ENCODE measurements around the gene CUX1.

CUX1 gene

DNA sequence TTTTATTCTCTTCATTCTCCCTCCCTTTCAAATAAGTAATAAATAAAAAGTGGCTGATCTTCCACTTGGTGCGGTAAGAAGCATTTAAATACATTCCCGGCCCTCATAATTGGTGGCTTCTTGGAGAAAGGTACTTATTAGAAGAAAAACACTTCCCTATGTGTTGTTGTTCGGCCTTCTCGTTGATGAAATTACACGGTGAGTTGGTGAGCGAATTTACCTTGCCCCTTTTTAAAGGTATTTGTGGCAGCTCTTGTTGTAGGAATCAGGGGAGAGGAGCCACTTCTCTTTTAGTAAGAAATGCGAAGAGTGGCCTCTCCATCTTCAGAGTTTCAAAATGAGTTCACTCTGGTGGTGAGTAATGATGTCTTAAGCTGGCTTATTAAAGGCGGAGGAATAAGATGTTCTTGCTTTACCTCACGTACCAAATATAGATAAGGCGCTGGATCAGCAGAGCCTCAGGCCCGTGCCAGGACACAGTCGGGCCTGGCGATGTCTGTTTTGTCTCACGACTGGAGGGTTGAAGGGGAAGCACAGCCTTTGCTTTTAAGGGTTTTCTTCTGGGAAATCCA, 135.9 kb downstream of the CUX1 start:
- no peak for DNase-seq (ENCODE audit: low read depth in 2 of 2, low spot score in 1 of 2)

- no peak for DNase-seq (ENCODE audit: low read depth in 2 of 2, low spot score in 1 of 2)
Measured at GRCh38 chr7:101954499-101954898, 137.1 kb downstream of the CUX1 start.

GRCh38 chr7:101956130-101956529, 138.7 kb downstream of the CUX1 start:
- no peak for DNase-seq (ENCODE audit: low read depth in 2 of 2, low spot score in 1 of 2)

DNA sequence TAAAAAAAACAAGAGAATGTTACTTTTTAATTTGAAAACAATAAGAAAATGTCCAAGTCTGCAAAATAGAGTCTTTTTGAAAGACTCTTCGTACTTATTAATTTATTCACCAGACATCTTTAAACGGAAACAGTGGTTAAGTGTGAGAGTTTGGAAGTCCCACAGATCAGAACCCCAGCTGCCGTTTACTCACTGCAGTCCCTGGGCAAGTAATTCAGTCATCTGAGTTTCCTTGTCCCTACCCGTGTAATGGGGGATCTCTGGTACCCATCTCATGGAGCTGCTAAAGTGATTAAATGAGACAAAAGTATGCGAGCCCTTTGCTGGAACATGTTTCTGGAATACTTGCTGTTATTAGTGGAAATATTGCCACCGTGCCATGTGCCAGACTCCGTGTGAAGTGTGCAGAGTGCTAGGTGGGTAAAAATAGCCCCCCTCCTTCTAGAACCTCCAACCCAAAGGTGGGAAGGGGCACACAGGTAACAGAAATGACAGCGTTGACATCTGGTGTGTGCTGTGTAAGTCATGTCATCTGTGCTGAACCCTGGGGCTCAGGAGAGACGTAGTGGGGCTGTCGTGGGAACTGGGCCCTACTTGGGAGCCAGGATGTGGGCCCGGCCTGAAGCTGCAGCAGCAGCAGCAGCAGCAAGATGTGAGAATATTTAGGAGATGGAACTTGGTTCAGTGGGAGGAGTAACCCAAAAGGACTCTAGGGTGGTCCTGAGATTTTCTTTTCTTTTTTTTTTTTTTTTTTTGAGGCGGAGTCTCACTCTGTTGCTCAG, 140.5 kb downstream of the CUX1 start:
- no peak for DNase-seq (ENCODE audit: low read depth in 2 of 2, low spot score in 1 of 2)

DNA sequence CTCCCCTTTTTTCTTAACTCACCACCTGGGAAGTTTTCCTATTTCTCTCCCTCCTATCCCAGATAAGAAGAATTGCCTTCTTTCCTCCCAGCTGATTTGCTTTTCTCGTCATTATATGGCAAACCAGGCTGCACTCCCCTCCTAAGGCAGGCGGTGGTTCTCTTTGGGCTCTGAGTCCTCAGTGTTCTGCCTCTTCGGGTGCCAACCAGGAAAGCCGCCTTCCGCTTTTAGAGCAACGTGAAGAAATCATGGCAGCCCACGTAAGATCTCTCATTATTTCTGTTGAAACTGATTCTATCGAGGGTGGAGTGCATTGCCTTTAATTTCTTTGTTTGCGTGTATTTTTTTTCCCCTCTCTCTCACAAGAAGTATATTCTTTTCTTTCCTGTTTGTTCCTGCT, 141.9 kb downstream of the CUX1 start:
- no peak for DNase-seq (ENCODE audit: low read depth in 2 of 2, low spot score in 1 of 2)

- no peak for DNase-seq (ENCODE audit: low read depth in 2 of 2, low spot score in 1 of 2)
Measured at GRCh38 chr7:101959829-101960228, 142.4 kb downstream of the CUX1 start.

DNA sequence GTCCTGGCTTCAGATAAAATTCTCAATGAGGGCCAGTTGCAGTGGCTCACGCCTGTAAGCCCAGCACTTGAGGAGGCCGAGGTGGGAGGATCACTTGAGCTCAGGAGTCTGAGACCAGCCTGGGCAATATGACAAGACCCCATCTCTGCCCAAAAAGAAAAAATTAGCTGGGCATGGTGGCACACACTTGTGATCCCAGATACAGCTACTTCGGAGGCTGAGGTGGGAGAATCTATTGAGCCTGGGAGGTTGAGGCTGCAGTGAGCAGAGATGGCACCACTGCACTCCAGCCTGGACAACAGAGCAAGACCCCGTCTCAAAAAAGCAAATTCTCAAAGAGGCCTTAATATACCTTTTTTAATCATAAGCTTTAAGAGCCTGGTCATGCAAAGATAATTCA, 142.9 kb downstream of the CUX1 start:
- DNase-seq (ENCODE audit: low read depth in 2 of 2, low spot score in 1 of 2) = no peak

GRCh38 chr7:101960985-101961708, 143.7 kb downstream of the CUX1 start:
- DNase-seq (ENCODE audit: low read depth in 2 of 2, low spot score in 1 of 2) = no peak

GRCh38 chr7:101961811-101962210, 144.4 kb downstream of the CUX1 start:
- no peak for DNase-seq (ENCODE audit: low read depth in 2 of 2, low spot score in 1 of 2)

DNA sequence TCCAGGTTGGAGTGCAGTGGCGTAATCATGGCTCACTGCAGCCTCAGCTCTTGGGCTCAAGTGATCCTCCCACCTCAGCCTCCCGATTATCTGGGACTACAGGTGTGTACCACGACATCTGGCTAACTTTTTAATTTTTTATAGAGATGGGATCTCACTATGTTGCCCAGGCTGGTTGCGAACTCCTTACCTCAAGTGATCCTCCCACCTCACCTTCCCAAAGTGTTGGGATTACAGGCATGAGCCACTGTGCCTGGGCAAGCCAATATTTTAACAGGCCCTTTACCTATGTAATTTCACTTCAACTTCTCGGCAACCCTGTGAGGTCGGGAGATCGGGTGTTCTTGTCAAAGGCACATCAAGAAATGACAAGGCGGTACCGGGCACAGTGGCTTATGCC, 146.3 kb downstream of the CUX1 start:
- no peak for DNase-seq (ENCODE audit: low read depth in 2 of 2, low spot score in 1 of 2)

DNA sequence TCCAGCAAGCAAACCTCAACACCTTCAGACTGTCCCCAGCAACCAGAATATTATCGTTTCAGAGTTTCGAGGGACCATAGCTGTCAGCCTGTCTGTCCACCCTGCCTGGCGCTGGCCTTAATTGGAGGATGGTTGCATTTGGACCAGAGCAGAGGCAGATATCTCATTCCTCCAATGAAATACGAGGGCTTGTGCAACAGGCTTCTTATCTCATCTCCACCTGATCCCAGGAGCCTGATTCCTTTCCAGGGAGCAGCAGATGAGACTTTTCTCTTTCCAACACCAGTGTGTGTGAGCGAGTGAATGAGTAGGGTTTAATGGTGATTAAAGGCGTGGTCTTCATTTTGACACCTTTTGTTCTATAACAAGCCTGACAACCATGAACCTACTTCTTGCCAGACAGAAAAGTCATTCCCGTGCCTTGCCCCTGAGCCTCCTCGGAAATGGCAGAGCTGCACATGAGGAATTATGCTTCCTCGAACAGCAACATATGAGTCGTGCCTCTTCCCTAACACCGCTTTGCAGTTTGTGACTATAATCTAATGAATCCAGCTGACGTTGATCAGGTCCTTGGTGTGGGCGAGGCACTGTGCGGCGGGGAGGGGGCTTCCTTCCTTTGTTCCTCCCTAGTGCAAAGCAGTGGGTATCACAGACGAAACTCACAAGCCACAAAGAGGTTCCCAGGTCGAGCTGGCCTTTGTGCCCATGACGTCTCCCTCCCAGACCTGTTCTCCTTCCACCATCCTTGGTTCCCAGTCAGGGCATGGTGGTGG, 147.4 kb downstream of the CUX1 start:
- DNase-seq (ENCODE audit: low read depth in 2 of 2, low spot score in 1 of 2) = no peak

DNA sequence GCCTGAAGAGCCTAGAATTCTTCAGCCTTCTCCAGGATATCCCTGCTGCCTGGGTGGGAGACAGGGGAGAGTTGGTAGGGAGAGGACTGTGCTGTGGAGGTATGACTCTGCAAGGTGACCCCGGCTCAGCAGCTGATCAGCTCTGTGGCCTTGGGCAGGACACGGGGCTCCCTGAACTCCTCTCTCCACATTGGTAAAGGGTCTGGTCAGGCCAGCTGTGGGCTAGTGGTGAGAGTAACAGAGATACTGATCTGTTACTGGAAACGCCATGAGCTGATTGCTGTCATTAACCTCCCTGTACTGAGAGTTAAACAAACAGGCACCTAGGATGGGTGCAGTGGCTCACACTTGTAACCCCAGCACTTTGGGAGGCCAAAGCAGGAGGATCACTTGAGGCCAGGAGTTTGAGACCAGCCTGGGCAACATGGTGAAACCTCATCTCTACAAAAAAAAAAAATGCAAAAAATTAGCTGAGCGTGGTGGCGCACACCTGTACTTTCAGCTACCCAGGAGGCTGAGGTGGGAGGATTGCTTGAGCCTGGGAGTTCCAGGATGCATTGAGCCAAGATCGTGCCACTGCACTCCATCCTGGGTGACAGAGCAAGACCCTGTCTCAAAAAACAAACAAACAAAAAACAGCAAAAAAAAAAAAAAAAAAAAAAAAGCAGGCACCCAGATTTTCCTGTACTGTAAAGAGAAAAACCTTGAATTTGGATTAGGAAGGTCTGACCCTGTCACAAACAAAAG, 151.5 kb downstream of the CUX1 start:
- DNase-seq (ENCODE audit: low read depth in 2 of 2, low spot score in 1 of 2) = no peak

GRCh38 chr7:101969997-101970585, 152.7 kb downstream of the CUX1 start:
- no peak for DNase-seq (ENCODE audit: low read depth in 2 of 2, low spot score in 1 of 2)

GRCh38 chr7:101970801-101971200, 153.4 kb downstream of the CUX1 start:
- DNase-seq (ENCODE audit: low read depth in 2 of 2, low spot score in 1 of 2) = no peak

DNA sequence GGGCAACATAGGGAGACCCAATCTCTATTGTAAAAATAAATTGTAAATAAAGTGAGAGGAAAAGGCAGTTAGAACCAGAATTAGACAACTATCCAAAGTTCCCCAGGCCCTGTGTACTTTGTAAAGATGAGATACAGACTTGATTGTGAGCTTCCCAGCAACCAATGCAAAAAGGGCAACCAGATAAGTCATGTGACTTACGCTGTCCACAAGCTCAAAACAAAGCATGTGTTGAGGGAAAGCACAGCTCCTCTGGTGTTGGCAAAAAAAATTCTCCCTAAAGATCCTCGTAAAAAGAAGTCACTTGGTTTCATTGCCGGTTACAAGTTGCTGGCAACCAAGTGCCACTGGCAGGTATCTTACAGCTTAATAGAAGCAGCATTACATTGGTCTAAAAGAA, 154.0 kb downstream of the CUX1 start:
- no peak for DNase-seq (ENCODE audit: low read depth in 2 of 2, low spot score in 1 of 2)

DNA sequence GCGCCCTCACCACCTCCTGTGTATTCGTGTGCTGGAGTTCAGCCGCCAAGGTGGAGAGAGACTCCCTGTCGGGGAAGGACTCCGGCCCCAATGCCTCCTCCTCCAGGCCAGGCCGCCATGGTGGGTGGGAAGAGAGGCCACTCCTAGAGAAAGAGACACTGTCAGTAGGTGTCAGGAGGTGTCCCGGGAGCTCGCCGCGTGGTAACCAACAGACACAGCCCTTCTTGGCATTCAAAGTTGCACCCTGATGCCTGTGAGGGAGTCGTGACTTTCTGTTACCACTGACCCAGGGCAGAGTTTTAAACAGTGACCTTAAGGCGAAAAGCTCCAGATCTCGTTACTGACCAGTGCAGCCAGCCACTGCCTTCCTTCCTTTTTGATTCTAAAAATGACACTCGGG, 155.2 kb downstream of the CUX1 start:
- no peak for DNase-seq (ENCODE audit: low read depth in 2 of 2, low spot score in 1 of 2)

- no peak for DNase-seq (ENCODE audit: low read depth in 2 of 2, low spot score in 1 of 2)
Measured at GRCh38 chr7:101973130-101973529, 155.7 kb downstream of the CUX1 start.

GRCh38 chr7:101974393-101974792, 157.0 kb downstream of the CUX1 start:
- no peak for DNase-seq (ENCODE audit: low read depth in 2 of 2, low spot score in 1 of 2)

DNA sequence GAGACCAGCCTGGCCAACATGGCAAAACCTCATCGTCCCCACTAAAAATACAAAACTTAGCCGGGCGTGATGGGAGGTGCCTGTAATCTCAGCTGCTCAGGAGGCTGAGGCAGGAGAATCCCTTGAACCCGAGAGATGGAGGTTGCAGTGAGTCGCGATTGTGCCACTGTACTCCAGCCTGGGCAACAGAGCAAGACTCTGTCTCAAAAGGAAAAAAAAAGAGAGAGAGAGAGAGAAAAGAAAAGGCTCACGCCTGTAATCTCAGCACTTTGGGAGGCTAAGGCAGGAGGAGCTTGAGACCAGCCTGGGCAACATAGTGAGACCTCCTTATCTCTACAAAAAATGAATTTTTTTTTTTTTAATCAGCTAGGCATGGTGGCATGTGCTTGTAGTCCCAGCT, 157.6 kb downstream of the CUX1 start:
- no peak for DNase-seq (ENCODE audit: low read depth in 2 of 2, low spot score in 1 of 2)

DNA sequence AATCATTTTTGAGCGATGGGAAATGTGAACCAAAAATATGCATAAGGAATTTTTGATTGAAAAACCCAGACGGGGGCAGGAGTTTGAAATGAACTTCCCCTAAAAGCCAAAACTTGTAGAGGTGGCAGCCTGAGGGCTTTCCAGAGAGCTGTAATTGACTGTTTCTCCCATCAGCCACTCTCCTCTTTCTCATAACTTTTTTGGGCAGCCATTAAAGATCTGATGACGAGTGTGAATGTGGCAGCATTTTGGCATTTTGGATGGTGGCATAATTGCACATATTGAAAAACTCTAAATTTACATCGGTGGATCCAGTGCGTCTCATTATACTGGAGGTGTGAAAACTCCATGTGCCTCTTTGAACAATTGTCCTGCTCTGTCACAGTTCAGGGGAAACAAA, 159.0 kb downstream of the CUX1 start:
- no peak for DNase-seq (ENCODE audit: low read depth in 2 of 2, low spot score in 1 of 2)

- no peak for DNase-seq (ENCODE audit: low read depth in 2 of 2, low spot score in 1 of 2)
Measured at GRCh38 chr7:101977249-101977648, 159.8 kb downstream of the CUX1 start.

Measured in stimulated activated CD8-positive, alpha-beta memory T cell treated with anti-CD3 and anti-CD28 coated beads, Interleukin-4, amount 100 ng/mL, for 1 hour (primary cell).